Renal cortex interstitium (tissue), 11 donors: ENCODE data around the gene PAIP2. TPM values are rescaled to one million over a fixed set of nuclear protein-coding genes. Genes with fewer than 3 reads are reported as not detected.
"Not testable (repeated sequence)": the region's sequence is repeated elsewhere in the genome, so short reads cannot be mapped to it uniquely, and the experiment has no call there.

Experiments
- DNase-seq, 11 donors: peaks; one replicate each; pipeline ENCODE4 v3.0.0-alpha.2; 2013; ENCODE audit warnings: low read depth in 9 of 11, low spot score in 4 of 11; ENCODE audit errors: extremely low read depth in 1 of 11
- polyA plus RNA-seq, 3 donors: library from polyadenylated mRNA; unstranded; fragments of 120-200 nt; gene quantifications; one replicate each; pipeline ENCODE4 v1.2.1, GENCODE V29; 2013; ENCODE audit not compliant: insufficient read length in 3 of 3

PAIP2 gene
- polyA plus RNA-seq, 3 donors: 164 to 199 (median 175) TPM

DNA sequence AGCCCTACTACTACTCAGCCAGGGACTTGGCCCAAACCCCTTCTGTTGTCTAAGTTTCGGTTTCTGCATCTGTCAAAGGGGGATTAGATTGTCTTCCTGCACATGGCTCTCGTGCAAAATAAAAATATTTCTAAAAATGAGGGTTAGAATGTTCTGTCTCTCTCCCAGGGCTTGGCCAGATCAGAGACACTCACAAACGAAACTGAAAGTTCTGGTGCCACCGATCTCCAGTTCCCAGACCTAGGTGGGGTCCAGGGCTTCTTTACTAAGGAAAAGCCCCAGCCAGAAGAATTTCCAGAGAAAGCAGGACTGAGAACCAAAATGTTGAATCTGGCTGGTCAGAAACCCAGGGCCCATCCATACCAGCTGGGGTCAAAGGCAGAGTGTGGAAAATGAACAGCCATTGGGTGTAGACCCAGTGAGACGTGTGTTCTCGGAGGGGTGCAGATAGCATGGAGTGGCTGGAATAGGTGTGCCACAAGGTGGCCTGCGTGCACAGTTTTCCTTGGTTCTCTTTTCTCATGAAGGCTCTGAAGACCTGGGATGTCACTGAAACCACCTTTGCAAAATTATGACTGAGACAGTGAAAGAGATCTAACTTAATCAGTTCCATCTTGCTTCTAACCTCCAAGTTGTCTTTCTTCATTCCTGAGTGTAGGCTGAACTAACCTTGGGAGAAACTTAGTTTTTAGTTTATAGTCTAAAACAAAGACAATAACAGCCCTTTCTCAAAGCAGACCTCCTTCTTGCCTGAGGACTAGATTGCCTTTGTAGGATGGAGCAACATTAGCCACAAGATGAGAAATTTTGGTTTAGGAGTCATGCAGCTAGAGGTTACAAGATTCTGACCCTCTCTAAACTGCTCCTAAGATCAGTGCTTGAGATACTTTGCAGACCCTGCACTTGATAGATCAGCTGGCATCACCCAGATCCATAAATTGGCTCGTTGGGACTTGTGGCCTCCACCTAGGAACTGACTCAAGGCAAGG lies 43.7 kb downstream of the PAIP2 start:
- no peak for DNase-seq

DNA sequence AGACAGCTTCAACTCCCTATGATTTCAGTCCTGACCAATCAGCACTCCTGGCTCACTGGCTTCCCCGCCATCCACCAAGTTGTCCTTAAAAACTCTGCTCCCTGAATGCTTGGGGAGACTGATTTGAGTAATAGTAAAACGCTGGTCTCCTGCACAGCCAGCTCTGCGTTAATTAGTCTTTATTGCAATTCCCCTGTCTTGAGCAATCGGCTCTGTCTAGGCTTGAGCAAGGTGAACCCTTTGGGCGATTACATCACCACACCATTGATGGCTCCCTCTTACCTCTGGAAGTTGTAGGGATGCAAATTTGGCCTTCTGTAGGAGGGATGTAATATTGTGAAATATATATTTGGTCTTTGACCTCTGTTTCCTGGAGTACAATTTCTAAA lies 44.4 kb downstream of the PAIP2 start:
- DNase-seq: no peak

DNA sequence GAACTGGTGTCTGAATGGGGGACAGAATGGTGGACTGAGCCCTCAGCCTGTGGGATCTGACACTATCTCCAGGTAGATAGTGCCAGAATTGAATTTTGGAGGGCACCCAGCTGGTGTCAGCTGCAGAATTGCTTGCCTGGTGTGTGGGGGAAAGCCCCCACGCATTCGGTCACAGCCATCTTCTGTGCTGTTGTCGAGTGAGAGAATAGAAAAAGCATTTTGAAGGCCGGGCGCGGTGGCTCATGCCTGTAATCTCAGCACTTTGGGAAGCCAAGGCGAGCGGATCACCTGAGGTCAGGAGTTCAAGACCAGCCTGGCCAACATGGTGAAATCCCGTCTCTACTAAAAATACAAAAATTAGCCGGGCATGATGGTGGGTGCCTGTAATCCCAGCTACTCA lies 45.3 kb downstream of the PAIP2 start:
- not testable (repeated sequence) for DNase-seq

- DNase-seq: no peak
These were observed 46.0 kb downstream of the PAIP2 start for GRCh38 chr5:139387611-139388197.

GRCh38 chr5:139388198-139388821 lies 46.7 kb downstream of the PAIP2 start:
- peak in 2 of 11 donors; percentile 24 to 50 for DNase-seq

DNA sequence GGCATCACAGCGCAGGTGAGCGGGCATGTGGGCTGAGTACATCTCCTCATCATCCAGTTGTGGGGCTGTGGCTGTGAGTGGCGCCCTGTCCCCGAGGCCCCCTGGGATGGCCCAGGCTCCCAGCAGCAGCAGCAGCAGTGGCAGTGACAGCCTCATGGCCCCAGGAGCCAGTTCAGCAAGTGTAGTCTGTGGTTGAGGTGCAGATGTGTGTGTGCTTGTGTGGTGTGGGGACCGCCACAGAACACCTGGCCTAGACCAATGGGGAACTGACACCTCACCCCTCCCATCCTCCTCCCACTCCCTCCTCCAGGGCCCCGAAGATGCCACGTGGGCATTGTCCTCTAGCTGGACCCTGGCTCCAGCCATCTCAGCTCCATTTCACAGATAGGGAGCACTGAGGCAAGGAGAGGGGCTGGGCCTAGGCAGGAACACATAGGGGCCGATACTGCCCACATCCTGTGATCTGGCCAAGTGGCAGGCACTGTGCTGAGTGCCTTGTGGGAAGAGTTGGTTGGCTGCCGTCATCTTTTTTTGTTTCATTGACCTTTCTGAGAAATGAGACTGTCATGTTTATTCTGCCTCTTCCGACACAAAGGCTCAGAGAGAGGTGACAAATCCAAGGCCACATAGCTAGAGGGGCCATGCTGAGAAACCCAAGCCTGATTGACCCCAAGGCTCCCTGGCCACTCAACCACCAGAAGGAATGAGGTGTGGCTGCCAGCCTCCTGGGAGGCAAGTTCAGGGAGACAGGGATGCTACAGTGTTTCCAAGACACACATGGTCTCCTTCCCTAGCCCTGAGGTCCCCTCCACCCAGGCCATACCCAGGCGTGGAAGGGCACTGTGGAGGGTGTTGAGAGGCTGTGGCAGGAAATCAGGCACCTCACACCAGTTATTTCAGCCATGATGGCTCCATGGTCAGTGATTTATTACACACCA lies 48.3 kb downstream of the PAIP2 start, which contains the start of gene MZB1:
Gene MZB1 (minus strand): TSS at position 213 of the 938 bp plus-strand sequence. CDS start 57 bp downstream, at position 156.
- no peak for DNase-seq

- DNase-seq: no peak
These were observed 49.2 kb downstream of the PAIP2 start for GRCh38 chr5:139390639-139391569.

DNA sequence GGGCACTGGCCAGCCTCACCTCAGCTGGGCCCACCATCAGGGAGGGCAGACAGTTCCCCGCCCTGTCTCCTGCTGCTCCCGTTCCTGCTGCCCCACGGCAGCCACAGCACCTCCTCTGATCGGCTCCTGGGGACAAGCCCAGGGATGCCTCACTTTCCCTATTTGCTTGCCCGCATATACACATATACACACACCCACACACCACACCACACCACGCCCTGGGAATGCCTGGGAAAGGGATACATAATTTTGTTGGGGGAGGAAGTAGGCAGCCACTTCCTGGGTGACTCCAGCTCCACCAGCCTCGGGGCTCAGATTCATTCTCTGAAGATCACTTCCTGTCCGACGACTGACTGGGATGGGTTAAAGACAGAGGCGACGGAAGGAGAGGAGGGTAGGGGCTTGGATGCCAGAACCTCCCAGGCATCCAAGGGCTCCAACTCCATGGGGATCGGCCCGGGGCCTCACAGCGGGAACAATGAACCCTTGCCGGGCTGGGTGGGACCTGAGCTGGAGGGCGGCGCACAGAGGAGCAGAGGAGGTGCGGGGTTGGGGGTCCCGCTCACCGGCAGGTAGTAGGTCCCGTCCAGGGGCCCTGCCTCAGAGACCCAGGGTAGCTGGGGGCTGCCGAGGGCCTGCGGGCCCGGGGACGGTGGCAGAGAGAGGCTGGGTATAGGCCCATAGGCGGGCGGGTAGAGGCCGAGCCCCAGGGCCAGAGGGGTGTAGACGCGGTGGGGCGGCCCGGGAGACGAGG lies 50.1 kb downstream of the PAIP2 start:
- DNase-seq: no peak

GRCh38 chr5:139392324-139392677 lies 50.6 kb downstream of the PAIP2 start:
- no peak for DNase-seq

GRCh38 chr5:139392678-139393496 lies 51.2 kb downstream of the PAIP2 start:
- DNase-seq: peak in 2 of 11 donors; percentile 52 to 55

DNA sequence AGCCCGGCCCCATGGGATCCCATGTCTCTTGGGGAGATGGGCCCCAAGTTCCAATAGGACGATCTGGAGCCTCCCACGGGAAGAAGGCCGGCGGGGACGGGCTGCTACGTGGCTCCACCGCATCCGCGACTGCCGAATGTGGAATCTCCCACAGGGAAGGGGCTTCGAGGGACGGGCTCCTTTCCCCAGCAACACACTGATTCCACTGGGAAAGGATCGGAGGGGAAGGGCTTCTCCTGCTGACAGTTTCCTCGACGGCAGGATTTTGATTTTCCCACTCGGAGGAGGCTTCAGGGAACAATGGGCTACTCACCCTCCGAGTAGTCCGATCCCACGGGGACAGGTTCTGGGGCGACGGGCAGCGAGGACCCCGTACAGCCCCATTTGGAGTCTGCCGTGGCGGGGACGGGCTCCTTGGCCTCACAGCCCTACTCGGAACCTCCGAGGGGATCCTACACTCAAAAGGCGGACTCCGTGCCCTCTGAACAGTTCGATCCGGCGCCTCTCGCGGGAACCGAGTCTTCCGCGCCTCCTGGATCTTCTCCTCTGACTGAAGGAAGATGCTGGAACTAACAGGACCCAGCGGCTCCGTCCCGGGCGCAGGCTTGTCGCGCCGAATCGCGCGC lies 52.0 kb downstream of the PAIP2 start:
- no peak for DNase-seq

GRCh38 chr5:139394123-139394653 lies 52.5 kb downstream of the PAIP2 start:
- peak in 1 of 11 donors; percentile 53 for DNase-seq

GRCh38 chr5:139394654-139395566 lies 53.3 kb downstream of the PAIP2 start, which contains the start of gene PROB1:
Gene PROB1, minus strand, starts transcription at chr5:139395104. Its CDS starts 23 bp downstream, at chr5:139395081.
- peak in 1 of 11 donors; percentile 29 for DNase-seq

DNA sequence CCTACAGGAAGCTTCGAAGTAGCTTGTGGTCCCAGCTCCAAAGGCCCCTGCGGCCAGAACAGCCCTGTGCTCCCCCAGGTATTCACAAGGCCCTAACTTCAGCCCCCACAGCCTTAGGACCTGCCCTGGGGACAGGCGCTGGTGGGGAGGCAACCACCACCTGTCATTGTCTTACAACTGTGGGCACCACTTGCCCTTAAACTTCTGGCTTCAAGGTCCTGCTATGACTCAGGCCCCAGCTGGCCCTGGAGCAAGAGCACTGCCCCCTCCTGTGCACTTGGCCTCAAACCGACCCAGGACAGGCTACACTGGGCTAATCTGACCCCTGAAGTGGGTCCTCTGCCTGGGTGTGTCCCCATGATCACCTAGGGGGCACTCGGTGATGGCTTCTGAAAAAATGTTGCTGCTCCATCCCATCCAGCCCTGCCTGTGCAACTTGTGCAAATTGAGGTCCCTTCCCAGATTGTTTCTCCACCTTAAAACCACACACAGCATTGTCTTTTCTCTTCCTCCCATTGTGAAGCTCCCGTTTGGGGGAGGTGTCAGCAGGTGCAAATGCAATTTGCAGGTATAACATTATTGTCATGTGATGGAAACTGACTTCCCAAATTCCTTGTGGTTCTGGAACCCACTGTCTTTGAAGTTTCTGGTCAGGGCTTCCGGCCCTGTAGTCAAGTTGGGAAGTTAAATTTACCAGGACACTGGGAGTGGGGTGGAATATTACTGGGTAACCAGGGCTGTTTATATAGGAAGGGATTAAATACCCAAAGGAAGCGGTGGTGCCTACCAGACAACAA lies 54.4 kb downstream of the PAIP2 start:
- DNase-seq: no peak
